ENCODE data around the gene EFCAB6.

EFCAB6 gene

DNA sequence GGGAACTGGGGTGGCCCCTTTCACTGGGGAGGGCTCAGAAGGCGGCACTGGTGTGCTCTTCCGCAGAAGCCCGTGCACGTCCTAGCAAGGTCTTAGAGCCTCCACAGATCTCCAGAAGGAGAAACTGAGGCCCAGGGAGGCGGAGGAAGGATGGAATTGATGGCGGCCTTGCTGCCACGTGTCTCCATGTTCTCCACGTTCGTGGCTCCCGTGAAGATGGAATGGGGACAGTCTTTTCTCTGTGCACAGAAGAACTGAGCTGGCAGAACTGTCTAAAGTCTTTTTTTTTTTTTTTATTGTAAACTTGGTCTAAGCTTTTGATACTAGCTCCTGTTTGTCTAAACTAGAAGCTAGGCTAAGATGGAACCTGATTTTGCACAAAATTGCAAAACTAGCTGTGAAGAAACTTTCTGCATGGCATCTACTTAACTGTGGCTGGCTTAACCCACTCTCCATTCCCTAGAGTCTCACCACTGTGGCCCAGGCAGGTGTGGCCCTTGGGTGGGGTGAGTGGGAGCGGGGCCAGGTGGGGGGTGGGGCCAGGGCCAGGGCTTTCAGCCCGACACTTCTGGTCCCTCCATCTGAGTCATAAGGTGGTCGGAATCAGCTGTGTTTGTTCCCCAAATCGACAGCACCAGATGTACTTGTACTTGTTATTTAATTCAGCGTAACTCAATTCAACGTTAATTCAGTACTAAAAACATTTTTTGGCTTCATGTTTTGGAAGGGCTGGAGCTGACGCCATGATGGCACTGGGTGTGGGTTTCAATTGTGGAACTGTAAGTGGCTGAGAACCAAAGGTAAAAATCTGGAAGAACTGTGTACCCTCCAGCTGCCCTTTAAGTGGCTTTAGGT is 279.6 kb downstream of the EFCAB6 start:
- in situ Hi-C loops (cut with MboI; ENCODE audit: low sequenced_read_pairs, unreplicated experiment): no loop called here
- TF ChIP-seq, protein P1, sequence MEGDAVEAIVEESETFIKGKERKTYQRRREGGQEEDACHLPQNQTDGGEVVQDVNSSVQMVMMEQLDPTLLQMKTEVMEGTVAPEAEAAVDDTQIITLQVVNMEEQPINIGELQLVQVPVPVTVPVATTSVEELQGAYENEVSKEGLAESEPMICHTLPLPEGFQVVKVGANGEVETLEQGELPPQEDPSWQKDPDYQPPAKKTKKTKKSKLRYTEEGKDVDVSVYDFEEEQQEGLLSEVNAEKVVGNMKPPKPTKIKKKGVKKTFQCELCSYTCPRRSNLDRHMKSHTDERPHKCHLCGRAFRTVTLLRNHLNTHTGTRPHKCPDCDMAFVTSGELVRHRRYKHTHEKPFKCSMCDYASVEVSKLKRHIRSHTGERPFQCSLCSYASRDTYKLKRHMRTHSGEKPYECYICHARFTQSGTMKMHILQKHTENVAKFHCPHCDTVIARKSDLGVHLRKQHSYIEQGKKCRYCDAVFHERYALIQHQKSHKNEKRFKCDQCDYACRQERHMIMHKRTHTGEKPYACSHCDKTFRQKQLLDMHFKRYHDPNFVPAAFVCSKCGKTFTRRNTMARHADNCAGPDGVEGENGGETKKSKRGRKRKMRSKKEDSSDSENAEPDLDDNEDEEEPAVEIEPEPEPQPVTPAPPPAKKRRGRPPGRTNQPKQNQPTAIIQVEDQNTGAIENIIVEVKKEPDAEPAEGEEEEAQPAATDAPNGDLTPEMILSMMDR (IDR thresholded peaks at IDR 0.05; ENCODE audit: borderline replicate concordance, control extremely low read depth, extremely low read depth, insufficient read depth, missing control alignments): no peak
- DNase-seq (ENCODE audit: low spot score): no peak

DNA sequence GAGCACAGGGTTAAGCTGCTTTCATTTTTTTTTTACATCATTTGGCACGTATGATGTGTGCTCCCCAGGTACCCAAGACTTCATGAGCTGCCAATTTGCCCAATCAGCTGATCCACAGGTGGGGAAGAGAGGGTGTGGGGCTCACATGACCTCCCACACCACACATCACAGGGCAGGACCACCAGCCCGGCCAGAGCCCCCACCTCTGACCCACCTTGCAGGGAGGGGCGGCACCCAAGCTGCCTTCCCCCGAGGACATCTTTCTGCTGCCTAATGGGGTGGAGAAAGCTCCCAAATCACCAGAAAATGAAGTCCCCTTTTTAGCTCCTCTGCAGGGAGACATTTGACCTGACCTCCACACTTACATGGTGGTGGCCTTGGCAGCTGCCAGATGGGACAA is 280.5 kb downstream of the EFCAB6 start:
- TF ChIP-seq, protein P1 (IDR thresholded peaks at IDR 0.05; ENCODE audit: borderline replicate concordance, control extremely low read depth, extremely low read depth, insufficient read depth, missing control alignments): no peak
- DNase-seq (ENCODE audit: low spot score): no peak
- in situ Hi-C loops (cut with MboI; ENCODE audit: low sequenced_read_pairs, unreplicated experiment): no loop called here

- TF ChIP-seq, protein P1 (IDR thresholded peaks at IDR 0.05; ENCODE audit: borderline replicate concordance, control extremely low read depth, extremely low read depth, insufficient read depth, missing control alignments): no peak
- in situ Hi-C loops (cut with MboI; ENCODE audit: low sequenced_read_pairs, unreplicated experiment): no loop called here
- no peak for DNase-seq (ENCODE audit: low spot score)
Observed at GRCh38 chr22:43530349-43531201, 281.5 kb downstream of the EFCAB6 start.

GRCh38 chr22:43529934-43530333 is 282.2 kb downstream of the EFCAB6 start:
- TF ChIP-seq, protein P1 (IDR thresholded peaks at IDR 0.05; ENCODE audit: borderline replicate concordance, control extremely low read depth, extremely low read depth, insufficient read depth, missing control alignments): no peak
- DNase-seq (ENCODE audit: low spot score): no peak
- in situ Hi-C loops (cut with MboI; ENCODE audit: low sequenced_read_pairs, unreplicated experiment): no loop called here

- DNase-seq (ENCODE audit: low spot score): no peak
- in situ Hi-C loops (cut with MboI; ENCODE audit: low sequenced_read_pairs, unreplicated experiment): no loop called here
- TF ChIP-seq, protein P1 (IDR thresholded peaks at IDR 0.05; ENCODE audit: borderline replicate concordance, control extremely low read depth, extremely low read depth, insufficient read depth, missing control alignments): no peak
Observed at GRCh38 chr22:43529461-43529860, 282.6 kb downstream of the EFCAB6 start.

- TF ChIP-seq, protein P1 (IDR thresholded peaks at IDR 0.05; ENCODE audit: borderline replicate concordance, control extremely low read depth, extremely low read depth, insufficient read depth, missing control alignments): no peak
- in situ Hi-C loops (cut with MboI; ENCODE audit: low sequenced_read_pairs, unreplicated experiment): no loop called here
- no peak for DNase-seq (ENCODE audit: low spot score)
Observed at GRCh38 chr22:43528601-43529360, 283.3 kb downstream of the EFCAB6 start.
